Karpas-422 (cell line): ENCODE results near the gene SLC11A1. TPM values are rescaled to one million over a fixed set of nuclear protein-coding genes. Genes with fewer than 3 reads are reported as not detected.
A peak's percentile ranks its signal among the peaks of the same experiment; 100 is the strongest.

Experiments used
- small RNA-seq: library from RNA; depleted of rRNA; stranded (forward); fragments of <200 nt; gene quantifications from one replicate; pipeline ENCODE3, GENCODE V24; 2014
- total RNA-seq: library from RNA; depleted of rRNA; stranded (reverse); fragments of >200 nt; shearing (Covaris generic); gene quantifications from 2 replicates; pipeline ENCODE4 v1.2.3, GENCODE V29; 2014; ENCODE audit warnings: low replicate concordance; rRNA removed

SLC11A1 gene
- total RNA-seq, 1 experiment from 2014 or later, result not detected

Small RNA genes lying within 50 kb of the gene (small RNA-seq; reads per million reads assigned to genes)
- gene MIR26B, result 182 reads per million, percentile 99 among the genes with 10 or more reads in this experiment
- gene MIR6810, result not detected

Other genes with a start within 250 kb of the SLC11A1 start
- gene CXCR1, start 215.3 kb upstream of the SLC11A1 start, total RNA-seq, result not detected in 2 replicates
- gene ARPC2, start 165.1 kb upstream of the SLC11A1 start, total RNA-seq, result 474 and 568 TPM in 2 replicates
- gene GPBAR1, start 121.3 kb upstream of the SLC11A1 start, total RNA-seq, result 0.29 and 0.82 TPM in 2 replicates
- 77.6 and 204 TPM in 2 replicates for gene AAMP, start 112.1 kb upstream of the SLC11A1 start, total RNA-seq
- 26.5 and 60.1 TPM in 2 replicates for gene PNKD, start 111.8 kb upstream of the SLC11A1 start, total RNA-seq
- 17.0 and 23.3 TPM in 2 replicates for gene TMBIM1, start 89.8 kb upstream of the SLC11A1 start, total RNA-seq
- not detected in 2 replicates for gene CATIP, start 25.4 kb upstream of the SLC11A1 start, total RNA-seq
- 46.3 and 72.6 TPM in 2 replicates for gene CTDSP1, start 17.6 kb downstream of the SLC11A1 start, total RNA-seq
- not detected in 2 replicates for gene VIL1, start 36.9 kb downstream of the SLC11A1 start, total RNA-seq
- gene USP37, start 186.1 kb downstream of the SLC11A1 start, total RNA-seq, result 8.9 and 16.9 TPM in 2 replicates
- 50.0 and 74.9 TPM in 2 replicates for gene CNOT9, start 186.6 kb downstream of the SLC11A1 start, total RNA-seq
- gene PLCD4, start 225.6 kb downstream of the SLC11A1 start, total RNA-seq, result 0.43 TPM in 1 of 2 replicates, not detected in the other